K562 (cell line): ENCODE data around the gene RNASEH1. TPM values are rescaled to one million over a fixed set of nuclear protein-coding genes. Genes with fewer than 3 reads are reported as not detected.

ENCODE experiments used
- AFF1 ChIP-seq, 2 experiments: fragments of 450-650 bp; IDR thresholded peaks; 2 replicates each; pipeline ENCODE4 v1.6.1; 2018; ENCODE audit warnings: mild to moderate bottlenecking in 2 of 2, low read depth in 1 of 2; ENCODE audit not compliant: partially characterized antibody in 2 of 2
- CBX1 ChIP-seq: sonication (generic); IDR thresholded peaks from 2 replicates; pipeline ENCODE4 v1.6.1; 2016; ENCODE audit warnings: antibody characterized with exemption, low read depth, mild to moderate bottlenecking
- CXXC5 ChIP-seq: fragments of 250-450 bp; sonication (Bioruptor Pico); IDR thresholded peaks from 2 replicates; pipeline ENCODE4 v1.8.0; 2022; ENCODE audit warnings: inconsistent platforms, mild to moderate bottlenecking, moderate library complexity
- ELF4 ChIP-seq: fragments of 450-650 bp; formaldehyde crosslinking; IDR thresholded peaks from 2 replicates; pipeline ENCODE4 v1.4.0; 2022; ENCODE audit warnings: missing genetic modification characterization
- ETV6 ChIP-seq, 3 experiments: fragments of 150-350 bp in 1 of 3; sonication (generic) in 1 of 3; formaldehyde crosslinking in 1 of 3; IDR thresholded peaks; 2 replicates each; pipeline versions ENCODE4 v1.6.1 to v1.8.0; 2014 to 2022; ENCODE audit warnings: borderline replicate concordance in 2 of 3, low read depth in 2 of 3, antibody characterized with exemption in 1 of 3, low read length in 1 of 3, mild to moderate bottlenecking in 1 of 3, missing genetic modification reagents in 1 of 3
- ID3 ChIP-seq, 2 experiments: fragments of 250-450 bp in 1 of 2; fragments of 450-650 bp in 1 of 2; sonication (Bioruptor Pico) in 1 of 2; IDR thresholded peaks; 2 replicates each; pipeline versions ENCODE4 v1.6.1 to v1.8.0; 2016 to 2021; ENCODE audit warnings: mild to moderate bottlenecking in 2 of 2, moderate library complexity in 2 of 2, missing compliant biosample characterization in 1 of 2, missing genetic modification characterization in 1 of 2
- MAFK ChIP-seq: IDR thresholded peaks from 2 replicates; pipeline ENCODE4 v1.6.1; 2011; ENCODE audit warnings: low read length, improper control_type of control experiment
- MECOM ChIP-seq: fragments of 250-450 bp; sonication (Bioruptor Pico); IDR thresholded peaks from 2 replicates; pipeline ENCODE4 v1.8.0; 2022; ENCODE audit warnings: inconsistent platforms
- MTA2 ChIP-seq: fragments of 450-650 bp; IDR thresholded peaks from 2 replicates; pipeline ENCODE4 v1.6.1; 2016; ENCODE audit warnings: low read depth
- NFRKB ChIP-seq: fragments of 450-650 bp; IDR thresholded peaks from 2 replicates; pipeline ENCODE4 v1.6.1; 2016; ENCODE audit warnings: low read depth
- PTBP1 ChIP-seq: fragments of 200-400 bp; formaldehyde crosslinking; IDR thresholded peaks from 2 replicates; pipeline ENCODE4 v1.6.1; 2017; ENCODE audit warnings: low read depth, low read length
- RBM25 ChIP-seq: fragments of 200-400 bp; formaldehyde crosslinking; IDR thresholded peaks from 2 replicates; pipeline ENCODE4 v1.6.1; 2018; ENCODE audit warnings: low read length, low read depth, moderate library complexity; ENCODE audit not compliant: severe bottlenecking
- SMARCA5 ChIP-seq: fragments of 450-650 bp; IDR thresholded peaks from 2 replicates; pipeline ENCODE4 v1.6.1; 2016
- STAT5B ChIP-seq: fragments of 250-450 bp; sonication (Bioruptor Pico); IDR thresholded peaks from 2 replicates; pipeline ENCODE4 v1.8.0; 2021; ENCODE audit warnings: mild to moderate bottlenecking, inconsistent platforms
- TAF15 ChIP-seq: fragments of 200-400 bp; formaldehyde crosslinking; IDR thresholded peaks from 2 replicates; pipeline ENCODE4 v1.6.1; 2017; ENCODE audit warnings: mild to moderate bottlenecking, low read depth, low read length, moderate library complexity
- TSC22D4 ChIP-seq: fragments of 450-650 bp; IDR thresholded peaks from 2 replicates; pipeline ENCODE4 v1.6.1; 2016; ENCODE audit warnings: missing genetic modification characterization, missing biosample characterization, control low read depth
- XRCC3 ChIP-seq: fragments of 450-650 bp; IDR thresholded peaks from 2 replicates; pipeline ENCODE4 v1.6.1; 2017; ENCODE audit warnings: mild to moderate bottlenecking, moderate library complexity
- ZBTB49 ChIP-seq: sonication (generic); formaldehyde crosslinking; IDR thresholded peaks from 2 replicates; pipeline ENCODE4 v1.8.0; 2022; ENCODE audit warnings: missing genetic modification reagents, mild to moderate bottlenecking, borderline replicate concordance
- ZC3H11A ChIP-seq: IDR thresholded peaks from 2 replicates; pipeline ENCODE4 v1.6.1; 2012; ENCODE audit warnings: low read depth, low read length, improper control_type of control experiment
- polyA plus RNA-seq, 8 experiments: library from polyadenylated mRNA; depleted of rRNA in 4 of 8; stranded (reverse) in 5 of 8; unstranded in 3 of 8; fragments of >200 nt; fragmentation: Nextera tagmentation in 2 of 8; fragmentation: Illumina TruSeq in 1 of 8; extraction: Ambion mirVana in 2 of 8; extraction: Trizol in 1 of 8; gene quantifications; 2 replicates each; pipeline versions ENCODE4 v1.2.1 to v1.2.3, GENCODE V29; 2011 to 2014; ENCODE audit warnings: inconsistent platforms in 1 of 8, missing spikeins in 1 of 8
- total RNA-seq, 7 experiments: library from RNA; depleted of rRNA in 6 of 7; stranded (reverse); fragments of >200 nt in 6 of 7; fragmentation: Illumina TruSeq in 2 of 7; extraction: Trizol in 2 of 7; gene quantifications; 2 replicates each; pipeline versions ENCODE4 v1.2.1 to v1.2.3, GENCODE V29; 2011 to 2021; ENCODE audit warnings: low replicate concordance in 1 of 7
- TF ChIP-seq, protein P1 (sequence below), 2 experiments: fragments of 450-650 bp in 1 of 2; sonication (generic) in 1 of 2; formaldehyde crosslinking in 1 of 2; IDR thresholded peaks in 1 of 2; conservative IDR thresholded peaks in 1 of 2; 2 replicates each; pipeline versions ENCODE4 v1.6.1 to v1.8.1; 2016 to 2023; ENCODE audit warnings: mild to moderate bottlenecking in 2 of 2, moderate library complexity in 2 of 2, inconsistent platforms in 1 of 2, missing genetic modification reagents in 1 of 2

The RNASEH1 gene
- total and polyA plus RNA-seq, 9 of the 15 experiments (the other 6 are each of a cell fraction or from before 2014, with no cell fraction given) = 25.7 to 47.5 (median 42.8) TPM

DNA sequence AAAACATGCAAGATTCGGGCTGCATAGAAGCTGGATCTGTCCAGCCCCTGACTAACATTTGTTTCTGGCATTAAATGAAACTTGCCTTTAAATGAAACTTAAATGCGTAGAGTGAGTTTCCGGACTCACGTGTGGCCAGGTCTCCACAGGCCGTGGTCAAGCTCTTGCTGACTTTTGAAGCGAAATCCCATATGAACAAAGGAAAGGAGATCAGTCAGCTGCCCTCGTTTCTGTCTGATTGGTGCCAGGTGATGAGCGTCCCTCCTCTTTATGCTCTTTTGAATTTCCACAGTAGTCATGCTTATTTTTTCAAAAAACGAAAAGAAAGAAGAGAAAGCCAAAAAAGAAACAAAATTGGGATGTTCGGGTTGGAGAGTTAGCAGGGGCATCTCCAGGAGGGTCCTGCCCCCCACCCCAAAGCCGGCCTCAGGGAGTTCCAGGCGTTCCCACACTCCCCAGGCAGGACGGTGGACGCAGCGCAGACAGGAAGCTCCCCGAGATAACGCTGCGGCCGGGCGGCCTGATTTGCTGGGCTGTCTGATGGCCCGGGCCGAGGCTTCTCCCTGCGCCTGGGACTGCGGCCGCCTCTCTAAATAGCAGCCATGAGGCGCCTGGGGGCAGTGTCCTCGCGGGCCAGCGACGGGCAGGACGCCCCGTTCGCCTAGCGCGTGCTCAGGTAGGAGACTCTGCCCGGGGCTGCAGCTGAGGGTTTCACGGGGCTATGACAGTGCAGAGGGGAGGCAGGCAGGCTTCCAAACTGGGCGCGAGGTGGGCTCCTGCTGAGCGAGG is 36.6 kb upstream of the RNASEH1 start, which contains the start of gene COLEC11 (continued):
- TF ChIP-seq ZBTB49 (CRISPR knock-in tag) = no peak
- no peak for TF ChIP-seq TAF15
- TF ChIP-seq, protein P1, sequence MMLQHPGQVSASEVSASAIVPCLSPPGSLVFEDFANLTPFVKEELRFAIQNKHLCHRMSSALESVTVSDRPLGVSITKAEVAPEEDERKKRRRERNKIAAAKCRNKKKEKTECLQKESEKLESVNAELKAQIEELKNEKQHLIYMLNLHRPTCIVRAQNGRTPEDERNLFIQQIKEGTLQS (IDR thresholded peaks at IDR 0.05) = no peak
- TF ChIP-seq, protein P1 (CRISPR knock-in tag; conservative IDR thresholded peaks at IDR 0.05) = no peak
- TF ChIP-seq NFRKB = no peak
- no peak for TF ChIP-seq MTA2
- no peak for TF ChIP-seq ID3 (CRISPR knock-in tag; IDR thresholded peaks at IDR 0.05)
- TF ChIP-seq ID3 (tag; IDR thresholded peaks at IDR 0.05) = no peak
- no peak for TF ChIP-seq TSC22D4 (tag)
- TF ChIP-seq AFF1 (IDR thresholded peaks at IDR 0.05; ENCODE audit: low read depth in 1 of 2, partially characterized antibody in 2 of 2) = no peak
- TF ChIP-seq SMARCA5 = no peak
- TF ChIP-seq ETV6 (IDR thresholded peaks at IDR 0.05; ENCODE audit: borderline replicate concordance in 1 of 2, low read depth in 2 of 2, low read length in 1 of 2) = no peak
- TF ChIP-seq ETV6 (CRISPR knock-in tag; IDR thresholded peaks at IDR 0.05; ENCODE audit: borderline replicate concordance) = no peak
- no peak for TF ChIP-seq MAFK
- no peak for TF ChIP-seq STAT5B (CRISPR knock-in tag)
- no peak for TF ChIP-seq XRCC3
- no peak for TF ChIP-seq CBX1
- TF ChIP-seq MECOM (CRISPR knock-in tag) = no peak
- no peak for TF ChIP-seq RBM25
- no peak for TF ChIP-seq PTBP1
- TF ChIP-seq ZC3H11A = no peak
- peak; percentile 90 for TF ChIP-seq CXXC5 (CRISPR knock-in tag)
- TF ChIP-seq ELF4 (CRISPR knock-in tag) = no peak
